ENCODE results near the gene NEDD9.

The NEDD9 gene

GRCh38 chr6:11213422-11214021 is 18.9 kb downstream of the NEDD9 start:
- TF ChIP-seq GLIS1 (tag by site-specific recombination; IDR thresholded peaks at IDR 0.05) (no peak), ZNF335 (tag by site-specific recombination; conservative IDR thresholded peaks at IDR 0.05) (no peak), ZNF624 (tag by site-specific recombination; IDR thresholded peaks at IDR 0.05) (no peak), ZBTB7A (tag by site-specific recombination; IDR thresholded peaks at IDR 0.05; ENCODE audit: low read depth) (no peak), ZBTB48 (tag by site-specific recombination; IDR thresholded peaks at IDR 0.05) (no peak), ZNF354C (tag by site-specific recombination; IDR thresholded peaks at IDR 0.05; ENCODE audit: borderline replicate concordance, low read depth) (no peak), ZNF555 (tag by site-specific recombination; conservative IDR thresholded peaks at IDR 0.05) (no peak), SCRT2 (tag by site-specific recombination; IDR thresholded peaks at IDR 0.05) (no peak), ZNF654 (tag by site-specific recombination; IDR thresholded peaks at IDR 0.05; ENCODE audit: low read depth) (no peak), ZNF692 (tag by site-specific recombination; IDR thresholded peaks at IDR 0.05) (no peak), ZBTB44 (tag by site-specific recombination; IDR thresholded peaks at IDR 0.05) (no peak), ZBTB8A (tag by site-specific recombination; IDR thresholded peaks at IDR 0.05) (no peak), ZNF366 (tag by site-specific recombination; conservative IDR thresholded peaks at IDR 0.05) (no peak), ZNF830 (tag by site-specific recombination; IDR thresholded peaks at IDR 0.05; ENCODE audit: low read depth) (no peak)
- TF ChIP-seq, protein P1, sequence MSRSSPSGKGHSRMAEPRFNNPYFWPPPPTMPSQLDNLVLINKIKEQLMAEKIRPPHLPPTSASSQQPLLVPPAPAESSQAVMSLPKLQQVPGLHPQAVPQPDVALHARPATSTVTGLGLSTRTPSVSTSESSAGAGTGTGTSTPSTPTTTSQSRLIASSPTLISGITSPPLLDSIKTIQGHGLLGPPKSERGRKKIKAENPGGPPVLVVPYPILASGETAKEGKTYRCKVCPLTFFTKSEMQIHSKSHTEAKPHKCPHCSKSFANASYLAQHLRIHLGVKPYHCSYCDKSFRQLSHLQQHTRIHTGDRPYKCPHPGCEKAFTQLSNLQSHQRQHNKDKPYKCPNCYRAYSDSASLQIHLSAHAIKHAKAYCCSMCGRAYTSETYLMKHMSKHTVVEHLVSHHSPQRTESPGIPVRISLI (tag by site-specific recombination; IDR thresholded peaks at IDR 0.05) = no peak
- TF ChIP-seq, protein P2, sequence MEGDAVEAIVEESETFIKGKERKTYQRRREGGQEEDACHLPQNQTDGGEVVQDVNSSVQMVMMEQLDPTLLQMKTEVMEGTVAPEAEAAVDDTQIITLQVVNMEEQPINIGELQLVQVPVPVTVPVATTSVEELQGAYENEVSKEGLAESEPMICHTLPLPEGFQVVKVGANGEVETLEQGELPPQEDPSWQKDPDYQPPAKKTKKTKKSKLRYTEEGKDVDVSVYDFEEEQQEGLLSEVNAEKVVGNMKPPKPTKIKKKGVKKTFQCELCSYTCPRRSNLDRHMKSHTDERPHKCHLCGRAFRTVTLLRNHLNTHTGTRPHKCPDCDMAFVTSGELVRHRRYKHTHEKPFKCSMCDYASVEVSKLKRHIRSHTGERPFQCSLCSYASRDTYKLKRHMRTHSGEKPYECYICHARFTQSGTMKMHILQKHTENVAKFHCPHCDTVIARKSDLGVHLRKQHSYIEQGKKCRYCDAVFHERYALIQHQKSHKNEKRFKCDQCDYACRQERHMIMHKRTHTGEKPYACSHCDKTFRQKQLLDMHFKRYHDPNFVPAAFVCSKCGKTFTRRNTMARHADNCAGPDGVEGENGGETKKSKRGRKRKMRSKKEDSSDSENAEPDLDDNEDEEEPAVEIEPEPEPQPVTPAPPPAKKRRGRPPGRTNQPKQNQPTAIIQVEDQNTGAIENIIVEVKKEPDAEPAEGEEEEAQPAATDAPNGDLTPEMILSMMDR (tag by site-specific recombination; IDR thresholded peaks at IDR 0.05) = no peak
- H3K36me3 ChIP-seq (ENCODE audit: control insufficient read depth in 2 of 2, insufficient read depth in 1 of 2, low read length in 2 of 2) = peaks cover 0 to 10% of the 10 kb centered on the region in 2 experiments; a peak in 2 of 3 replicates
- peaks cover 13% of the 10 kb centered on the region for H3K4me1 ChIP-seq (ENCODE audit: control insufficient read depth, insufficient read depth, low read length)
- H3K4me3 ChIP-seq (ENCODE audit: low read depth, low read length) = no peak overlapping the region
- no peaks in the 10 kb centered on the region for H3K9me3 ChIP-seq (ENCODE audit: control insufficient read depth, insufficient read depth, low read depth, low read length)
- no peak overlapping the region for H3K27ac ChIP-seq (ENCODE audit: extremely low read depth, low read depth, low read length)
- CTCF ChIA-PET = interaction anchor here (0.6 to 1.6 kb wide), 4 partner anchors 16 to 329 kb away, joined by 3 to 4 read pairs (median 4); no protein-coding TSS in a partner anchor
- POLR2A ChIA-PET = no interaction called here

- POLR2A ChIA-PET = no interaction called here
- H3K4me1 ChIP-seq (ENCODE audit: control insufficient read depth, insufficient read depth, low read length) = peaks cover 10% of the 10 kb centered on the region
- no peaks in the 10 kb centered on the region for H3K9me3 ChIP-seq (ENCODE audit: control insufficient read depth, insufficient read depth, low read depth, low read length)
- no peak overlapping the region for H3K4me3 ChIP-seq (ENCODE audit: low read depth, low read length)
- H3K36me3 ChIP-seq (ENCODE audit: control insufficient read depth in 2 of 2, insufficient read depth in 1 of 2, low read length in 2 of 2) = peaks cover 0 to 10% of the 10 kb centered on the region in 2 experiments; a peak in 2 of 3 replicates
- CTCF ChIA-PET = interaction anchor here (0.6 to 1.6 kb wide), 5 partner anchors 17 to 217 kb away, joined by 3 to 4 read pairs (median 3); no protein-coding TSS in a partner anchor
- H3K27ac ChIP-seq (ENCODE audit: extremely low read depth, low read depth, low read length) = no peak overlapping the region
- TF ChIP-seq, protein P3, sequence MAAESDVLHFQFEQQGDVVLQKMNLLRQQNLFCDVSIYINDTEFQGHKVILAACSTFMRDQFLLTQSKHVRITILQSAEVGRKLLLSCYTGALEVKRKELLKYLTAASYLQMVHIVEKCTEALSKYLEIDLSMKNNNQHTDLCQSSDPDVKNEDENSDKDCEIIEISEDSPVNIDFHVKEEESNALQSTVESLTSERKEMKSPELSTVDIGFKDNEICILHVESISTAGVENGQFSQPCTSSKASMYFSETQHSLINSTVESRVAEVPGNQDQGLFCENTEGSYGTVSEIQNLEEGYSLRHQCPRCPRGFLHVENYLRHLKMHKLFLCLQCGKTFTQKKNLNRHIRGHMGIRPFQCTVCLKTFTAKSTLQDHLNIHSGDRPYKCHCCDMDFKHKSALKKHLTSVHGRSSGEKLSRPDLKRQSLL (tag by site-specific recombination; IDR thresholded peaks at IDR 0.05) = no peak
- TF ChIP-seq, protein P4, sequence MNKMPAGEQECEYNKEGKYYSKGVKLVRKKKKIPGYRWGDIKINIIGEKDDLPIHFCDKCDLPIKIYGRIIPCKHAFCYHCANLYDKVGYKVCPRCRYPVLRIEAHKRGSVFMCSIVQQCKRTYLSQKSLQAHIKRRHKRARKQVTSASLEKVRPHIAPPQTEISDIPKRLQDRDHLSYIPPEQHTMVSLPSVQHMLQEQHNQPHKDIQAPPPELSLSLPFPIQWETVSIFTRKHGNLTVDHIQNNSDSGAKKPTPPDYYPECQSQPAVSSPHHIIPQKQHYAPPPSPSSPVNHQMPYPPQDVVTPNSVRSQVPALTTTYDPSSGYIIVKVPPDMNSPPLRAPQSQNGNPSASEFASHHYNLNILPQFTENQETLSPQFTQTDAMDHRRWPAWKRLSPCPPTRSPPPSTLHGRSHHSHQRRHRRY (tag by site-specific recombination; IDR thresholded peaks at IDR 0.05) = no peak
- TF ChIP-seq GLIS2 (tag by site-specific recombination; IDR thresholded peaks at IDR 0.05) (no peak), ZNF555 (tag by site-specific recombination; conservative IDR thresholded peaks at IDR 0.05) (no peak), KLF17 (tag by site-specific recombination; IDR thresholded peaks at IDR 0.05) (no peak), ZNF776 (tag by site-specific recombination; IDR thresholded peaks at IDR 0.05; ENCODE audit: borderline replicate concordance) (no peak), ZNF621 (tag by site-specific recombination; IDR thresholded peaks at IDR 0.05) (no peak), ZNF544 (tag by site-specific recombination; IDR thresholded peaks at IDR 0.05) (no peak), ZNF26 (tag by site-specific recombination; IDR thresholded peaks at IDR 0.05) (no peak)
Observed at GRCh38 chr6:11212664-11213063, 19.8 kb downstream of the NEDD9 start.
